Measurements from ENCODE around the gene CAMLG. TPM values are rescaled to one million over a fixed set of nuclear protein-coding genes. Genes with fewer than 3 reads are reported as not detected.

The CAMLG gene
- total RNA-seq, 1 donor from 2014 or later, result 23.9 TPM

GRCh38 chr5:134772461-134773125 is 34.2 kb downstream of the CAMLG start:
- intact Hi-C loops (cut with micrococcal nuclease), result no loop called here
- DNase-seq (no peak), ATAC-seq (ENCODE audit: low read depth) (no peak)
- H3K9me3 Mint-ChIP-seq, result no peaks in the 10 kb centered on the region
- POLR2A ChIA-PET, result no interaction called here
- TF ChIP-seq CTCF (IDR thresholded peaks at IDR 0.05), result no peak
- CTCF ChIA-PET, result interaction anchor here (0.9 to 1.1 kb wide), 2 partner anchors 9 to 145 kb away, joined by 3 read pairs; no protein-coding TSS in a partner anchor
- H3K4me1 Mint-ChIP-seq, result peaks cover 5% of the 10 kb centered on the region
- no peak overlapping the region for H3K27ac Mint-ChIP-seq
- peaks cover 82% of the 10 kb centered on the region for H3K36me3 Mint-ChIP-seq (ENCODE audit: low read depth)
- no peak overlapping the region for H3K4me3 Mint-ChIP-seq
- H3K27me3 Mint-ChIP-seq, result no peaks in the 10 kb centered on the region

- Mint-ChIP-seq H3K27me3 (no peaks in the 10 kb centered on the region), H3K4me1 (peaks cover 6% of the 10 kb centered on the region), H3K36me3 (ENCODE audit: low read depth) (peaks cover 71% of the 10 kb centered on the region), H3K27ac (peak overlapping the region; percentile 67), H3K4me3 (no peak overlapping the region), H3K9me3 (no peaks in the 10 kb centered on the region)
- DNase-seq (no peak), ATAC-seq (ENCODE audit: low read depth) (no peak)
- ChIA-PET POLR2A (no interaction called here), CTCF (no interaction called here)
- TF ChIP-seq CTCF (IDR thresholded peaks at IDR 0.05), result no peak
- intact Hi-C loops (cut with micrococcal nuclease), result no loop called here
Observed at GRCh38 chr5:134777366-134777765, 39.0 kb downstream of the CAMLG start.

- Mint-ChIP-seq H3K27ac (peak overlapping the region; percentile 6), H3K4me3 (no peak overlapping the region), H3K4me1 (no peaks in the 10 kb centered on the region), H3K36me3 (ENCODE audit: low read depth) (peaks cover 75% of the 10 kb centered on the region), H3K9me3 (no peaks in the 10 kb centered on the region), H3K27me3 (no peaks in the 10 kb centered on the region)
- TF ChIP-seq CTCF (IDR thresholded peaks at IDR 0.05), result no peak
- CTCF ChIA-PET, result interaction anchor here (0.8 to 1.6 kb wide), 2 partner anchors 9 to 120 kb away, joined by 3 to 10 read pairs; partner anchors contain the start of gene PCBD2
- POLR2A ChIA-PET, result interaction anchor here (1.0 to 1.2 kb wide), 2 partner anchors 46 to 121 kb away, joined by 3 read pairs; partner anchors contain the start of genes CAMLG and PCBD2
- DNase-seq (no peak), ATAC-seq (ENCODE audit: low read depth) (no peak)
- intact Hi-C loops (cut with micrococcal nuclease), result loop anchor here (1.0 to 10.0 kb wide), 2 partner anchors 121 to 410 kb away; partner anchors contain the start of gene PCBD2
Observed at GRCh38 chr5:134784241-134784920, 46.0 kb downstream of the CAMLG start.

GRCh38 chr5:134784946-134785620 is 46.7 kb downstream of the CAMLG start:
- Mint-ChIP-seq H3K9me3 (no peaks in the 10 kb centered on the region), H3K27ac (no peak overlapping the region), H3K4me1 (no peaks in the 10 kb centered on the region), H3K4me3 (no peak overlapping the region), H3K36me3 (ENCODE audit: low read depth) (peaks cover 75% of the 10 kb centered on the region), H3K27me3 (no peaks in the 10 kb centered on the region)
- ATAC-seq (ENCODE audit: low read depth), result no peak
- DNase-seq, result no peak
- TF ChIP-seq CTCF (IDR thresholded peaks at IDR 0.05), result no peak
- ChIA-PET POLR2A (interaction anchor here (1.0 to 1.2 kb wide), 2 partner anchors 46 to 120 kb away, joined by 3 read pairs; partner anchors contain the start of genes CAMLG and PCBD2), CTCF (interaction anchor here (1.6 kb wide), 1 partner anchor 119 kb away, joined by 10 read pairs; the partner anchor contains the start of gene PCBD2)
- intact Hi-C loops (cut with micrococcal nuclease), result loop anchor here (1.0 to 10.0 kb wide), 2 partner anchors 120 to 410 kb away; partner anchors contain the start of gene PCBD2

All from activated B cell treated with CpG ODN at 0.5 μM for 24 hours (primary cell).